HepG2 (cell line): ENCODE measurements around the gene SMTN. TPM values are rescaled to one million over a fixed set of nuclear protein-coding genes. Genes with fewer than 3 reads are reported as not detected.

Experiments
- ERF ChIP-seq: IDR thresholded peaks from 2 replicates; pipeline ENCODE4 v1.6.1; 2018; ENCODE audit warnings: missing biosample characterization, missing genetic modification reagents
- HOXA7 ChIP-seq: sonication (generic); formaldehyde crosslinking; IDR thresholded peaks from 2 replicates; pipeline ENCODE4 v1.8.1; 2022; ENCODE audit warnings: mild to moderate bottlenecking, missing genetic modification reagents, moderate library complexity
- KAT2B ChIP-seq: fragments of 150-350 bp; IDR thresholded peaks from 2 replicates; pipeline ENCODE4 v1.6.1; 2014; ENCODE audit warnings: low read depth, low read length, borderline replicate concordance
- KLF9 ChIP-seq: IDR thresholded peaks from 2 replicates; pipeline ENCODE4 v1.6.1; 2016; ENCODE audit warnings: low read depth
- PPARG ChIP-seq: conservative IDR thresholded peaks from 2 replicates; pipeline ENCODE4 v1.6.1; 2016; ENCODE audit warnings: missing biosample characterization, missing genetic modification reagents
- RBFOX2 ChIP-seq: fragments of 200-400 bp; formaldehyde crosslinking; IDR thresholded peaks from 2 replicates; pipeline ENCODE4 v1.6.1; 2017; ENCODE audit warnings: low read depth, mild to moderate bottlenecking, low read length
- REL ChIP-seq: sonication (generic); formaldehyde crosslinking; conservative IDR thresholded peaks from 2 replicates; pipeline ENCODE4 v1.8.0; 2022; ENCODE audit warnings: mild to moderate bottlenecking, missing genetic modification reagents, moderate library complexity
- REPIN1 ChIP-seq: sonication (generic); formaldehyde crosslinking; IDR thresholded peaks from 2 replicates; pipeline ENCODE4 v1.8.0; 2022; ENCODE audit warnings: missing genetic modification reagents, low read depth, mild to moderate bottlenecking, borderline replicate concordance
- RXRA ChIP-seq: sonication (generic); formaldehyde crosslinking; IDR thresholded peaks from 2 replicates; pipeline ENCODE4 v1.5.1; 2020; ENCODE audit warnings: missing genetic modification reagents
- SP140L ChIP-seq: sonication (generic); formaldehyde crosslinking; IDR thresholded peaks from 2 replicates; pipeline ENCODE4 v1.4.0; 2020; ENCODE audit warnings: missing genetic modification reagents, borderline replicate concordance
- YEATS4 ChIP-seq: sonication (generic); formaldehyde crosslinking; IDR thresholded peaks from 2 replicates; pipeline ENCODE4 v1.4.0; 2020; ENCODE audit warnings: missing genetic modification reagents, borderline replicate concordance
- ZFP37 ChIP-seq: sonication (generic); formaldehyde crosslinking; IDR thresholded peaks from 2 replicates; pipeline ENCODE4 v1.4.0; 2020; ENCODE audit warnings: missing genetic modification reagents, borderline replicate concordance
- ZNF337 ChIP-seq: sonication (generic); formaldehyde crosslinking; IDR thresholded peaks from 2 replicates; pipeline ENCODE4 v1.5.1; 2020; ENCODE audit warnings: missing genetic modification reagents, low read depth, mild to moderate bottlenecking, borderline replicate concordance
- ZNF33B ChIP-seq: sonication (generic); formaldehyde crosslinking; IDR thresholded peaks from 2 replicates; pipeline ENCODE4 v1.5.1; 2020; ENCODE audit warnings: mild to moderate bottlenecking, missing genetic modification reagents
- ZNF484 ChIP-seq: sonication (generic); formaldehyde crosslinking; IDR thresholded peaks from 2 replicates; pipeline ENCODE4 v1.5.1; 2020; ENCODE audit warnings: mild to moderate bottlenecking, low read depth, missing genetic modification reagents, borderline replicate concordance
- polyA plus RNA-seq, 8 experiments: library from polyadenylated mRNA; depleted of rRNA in 3 of 8; stranded (reverse) in 7 of 8; unstranded in 1 of 8; fragments of >200 nt; fragmentation: Illumina TruSeq in 4 of 8; extraction: Trizol in 4 of 8; gene quantifications; 2 replicates each; pipeline versions ENCODE4 v1.2.1 to v1.2.3, GENCODE V29; 2011 to 2016; ENCODE audit warnings: low read depth in 4 of 8, missing spikeins in 1 of 8, mixed read lengths in 1 of 8; ENCODE audit not compliant: insufficient read depth in 1 of 8
- total RNA-seq, 5 experiments: library from RNA; depleted of rRNA; stranded (reverse); fragments of >200 nt; fragmentation: Illumina TruSeq; extraction: Trizol; gene quantifications; 2 replicates each; pipeline ENCODE4 v1.2.3, GENCODE V29; 2016; ENCODE audit warnings: low read depth in 1 of 5
- TF ChIP-seq, protein P1 (sequence below): sonication (generic); formaldehyde crosslinking; IDR thresholded peaks from 2 replicates; pipeline ENCODE4 v1.4.0; 2020; ENCODE audit warnings: missing genetic modification reagents, borderline replicate concordance
- TF ChIP-seq, protein P2 (sequence below): sonication (generic); formaldehyde crosslinking; IDR thresholded peaks from 2 replicates; pipeline ENCODE4 v1.5.1; 2020; ENCODE audit warnings: mild to moderate bottlenecking, moderate library complexity, missing genetic modification reagents
- TF ChIP-seq, protein P3 (sequence below): sonication (generic); formaldehyde crosslinking; IDR thresholded peaks from 2 replicates; pipeline ENCODE4 v1.8.0; 2022; ENCODE audit warnings: mild to moderate bottlenecking, missing genetic modification reagents, moderate library complexity
- TF ChIP-seq, protein P4 (sequence below), 2 experiments: sonication (generic) in 1 of 2; formaldehyde crosslinking in 1 of 2; IDR thresholded peaks; 2 replicates each; pipeline versions ENCODE4 v1.6.1 to v1.9.0; 2014 to 2022; ENCODE audit warnings: antibody characterized with exemption in 1 of 2, borderline replicate concordance in 1 of 2, inconsistent platforms in 1 of 2, low read depth in 1 of 2, missing genetic modification reagents in 1 of 2

Gene SMTN
- total and polyA plus RNA-seq, 2 of the 13 experiments (the other 11 are each of a cell fraction or from before 2014, with no cell fraction given): 14.7 to 26.1 TPM

DNA sequence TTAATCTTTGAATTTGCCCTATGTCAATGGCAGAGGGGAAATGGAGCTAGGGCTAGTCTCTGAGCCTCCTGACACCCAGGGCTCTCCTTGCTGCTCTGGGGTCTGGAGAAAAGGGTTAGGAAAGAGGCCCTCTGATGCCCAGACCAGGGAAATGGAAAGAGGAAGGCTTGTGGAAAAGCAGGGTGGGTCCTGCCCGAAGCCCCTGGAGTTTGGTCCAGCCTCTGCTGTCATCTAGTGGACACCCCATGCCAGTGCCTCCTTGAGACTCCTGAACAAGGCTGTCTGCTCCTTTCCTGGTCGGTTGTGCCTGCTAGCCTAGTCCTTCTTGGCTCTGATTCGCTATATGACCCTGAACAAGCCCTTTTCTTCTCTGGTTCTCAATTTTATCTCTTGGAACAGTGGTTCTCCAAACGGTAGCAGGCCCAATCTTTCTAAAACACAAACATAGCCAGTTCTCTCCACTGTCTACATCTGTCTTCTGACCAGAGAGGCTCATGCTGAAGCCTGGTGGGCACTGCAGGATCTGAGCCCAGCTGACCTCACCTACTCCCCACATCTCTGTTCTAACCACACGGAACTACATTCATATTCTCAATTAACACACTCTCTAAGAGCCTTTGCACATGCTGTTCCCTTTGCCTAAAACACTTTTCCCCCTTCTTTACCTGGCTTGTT lies 68.0 kb downstream of the SMTN start (continued):
- no peak for TF ChIP-seq YEATS4 (CRISPR knock-in tag)
- TF ChIP-seq ERF (CRISPR knock-in tag): peak; percentile 42; the same call in 1 of the 2 replicates
- TF ChIP-seq, protein P1, sequence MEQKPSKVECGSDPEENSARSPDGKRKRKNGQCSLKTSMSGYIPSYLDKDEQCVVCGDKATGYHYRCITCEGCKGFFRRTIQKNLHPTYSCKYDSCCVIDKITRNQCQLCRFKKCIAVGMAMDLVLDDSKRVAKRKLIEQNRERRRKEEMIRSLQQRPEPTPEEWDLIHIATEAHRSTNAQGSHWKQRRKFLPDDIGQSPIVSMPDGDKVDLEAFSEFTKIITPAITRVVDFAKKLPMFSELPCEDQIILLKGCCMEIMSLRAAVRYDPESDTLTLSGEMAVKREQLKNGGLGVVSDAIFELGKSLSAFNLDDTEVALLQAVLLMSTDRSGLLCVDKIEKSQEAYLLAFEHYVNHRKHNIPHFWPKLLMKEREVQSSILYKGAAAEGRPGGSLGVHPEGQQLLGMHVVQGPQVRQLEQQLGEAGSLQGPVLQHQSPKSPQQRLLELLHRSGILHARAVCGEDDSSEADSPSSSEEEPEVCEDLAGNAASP (CRISPR knock-in tag): 0 out of 2 replicates have a peak, but pooled peaks have one; percentile 10
- TF ChIP-seq REL (CRISPR knock-in tag): no peak
- peak; percentile 81 for TF ChIP-seq PPARG (CRISPR knock-in tag)
- TF ChIP-seq KLF9 (CRISPR knock-in tag): no peak
- TF ChIP-seq, protein P2, sequence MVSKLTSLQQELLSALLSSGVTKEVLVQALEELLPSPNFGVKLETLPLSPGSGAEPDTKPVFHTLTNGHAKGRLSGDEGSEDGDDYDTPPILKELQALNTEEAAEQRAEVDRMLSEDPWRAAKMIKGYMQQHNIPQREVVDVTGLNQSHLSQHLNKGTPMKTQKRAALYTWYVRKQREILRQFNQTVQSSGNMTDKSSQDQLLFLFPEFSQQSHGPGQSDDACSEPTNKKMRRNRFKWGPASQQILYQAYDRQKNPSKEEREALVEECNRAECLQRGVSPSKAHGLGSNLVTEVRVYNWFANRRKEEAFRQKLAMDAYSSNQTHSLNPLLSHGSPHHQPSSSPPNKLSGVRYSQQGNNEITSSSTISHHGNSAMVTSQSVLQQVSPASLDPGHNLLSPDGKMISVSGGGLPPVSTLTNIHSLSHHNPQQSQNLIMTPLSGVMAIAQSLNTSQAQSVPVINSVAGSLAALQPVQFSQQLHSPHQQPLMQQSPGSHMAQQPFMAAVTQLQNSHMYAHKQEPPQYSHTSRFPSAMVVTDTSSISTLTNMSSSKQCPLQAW (CRISPR knock-in tag): 0 out of 2 replicates have a peak, but pooled peaks have one; percentile 28
- no peak for TF ChIP-seq RBFOX2
- no peak for TF ChIP-seq HOXA7 (CRISPR knock-in tag)
- TF ChIP-seq ZNF337 (CRISPR knock-in tag): no peak
- TF ChIP-seq REPIN1 (CRISPR knock-in tag): peak; percentile 29; the same call in 1 of the 2 replicates
- TF ChIP-seq KAT2B: no peak
- no peak for TF ChIP-seq SP140L (CRISPR knock-in tag)
- TF ChIP-seq, protein P3, sequence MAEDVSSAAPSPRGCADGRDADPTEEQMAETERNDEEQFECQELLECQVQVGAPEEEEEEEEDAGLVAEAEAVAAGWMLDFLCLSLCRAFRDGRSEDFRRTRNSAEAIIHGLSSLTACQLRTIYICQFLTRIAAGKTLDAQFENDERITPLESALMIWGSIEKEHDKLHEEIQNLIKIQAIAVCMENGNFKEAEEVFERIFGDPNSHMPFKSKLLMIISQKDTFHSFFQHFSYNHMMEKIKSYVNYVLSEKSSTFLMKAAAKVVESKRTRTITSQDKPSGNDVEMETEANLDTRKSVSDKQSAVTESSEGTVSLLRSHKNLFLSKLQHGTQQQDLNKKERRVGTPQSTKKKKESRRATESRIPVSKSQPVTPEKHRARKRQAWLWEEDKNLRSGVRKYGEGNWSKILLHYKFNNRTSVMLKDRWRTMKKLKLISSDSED (CRISPR knock-in tag): no peak
- TF ChIP-seq ZNF484 (CRISPR knock-in tag): no peak
- no peak for TF ChIP-seq RXRA (CRISPR knock-in tag)
- TF ChIP-seq, protein P4, sequence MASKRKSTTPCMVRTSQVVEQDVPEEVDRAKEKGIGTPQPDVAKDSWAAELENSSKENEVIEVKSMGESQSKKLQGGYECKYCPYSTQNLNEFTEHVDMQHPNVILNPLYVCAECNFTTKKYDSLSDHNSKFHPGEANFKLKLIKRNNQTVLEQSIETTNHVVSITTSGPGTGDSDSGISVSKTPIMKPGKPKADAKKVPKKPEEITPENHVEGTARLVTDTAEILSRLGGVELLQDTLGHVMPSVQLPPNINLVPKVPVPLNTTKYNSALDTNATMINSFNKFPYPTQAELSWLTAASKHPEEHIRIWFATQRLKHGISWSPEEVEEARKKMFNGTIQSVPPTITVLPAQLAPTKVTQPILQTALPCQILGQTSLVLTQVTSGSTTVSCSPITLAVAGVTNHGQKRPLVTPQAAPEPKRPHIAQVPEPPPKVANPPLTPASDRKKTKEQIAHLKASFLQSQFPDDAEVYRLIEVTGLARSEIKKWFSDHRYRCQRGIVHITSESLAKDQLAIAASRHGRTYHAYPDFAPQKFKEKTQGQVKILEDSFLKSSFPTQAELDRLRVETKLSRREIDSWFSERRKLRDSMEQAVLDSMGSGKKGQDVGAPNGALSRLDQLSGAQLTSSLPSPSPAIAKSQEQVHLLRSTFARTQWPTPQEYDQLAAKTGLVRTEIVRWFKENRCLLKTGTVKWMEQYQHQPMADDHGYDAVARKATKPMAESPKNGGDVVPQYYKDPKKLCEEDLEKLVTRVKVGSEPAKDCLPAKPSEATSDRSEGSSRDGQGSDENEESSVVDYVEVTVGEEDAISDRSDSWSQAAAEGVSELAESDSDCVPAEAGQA (IDR thresholded peaks at IDR 0.05; ENCODE audit: low read depth): no peak
- TF ChIP-seq, protein P4 (CRISPR knock-in tag; IDR thresholded peaks at IDR 0.05; ENCODE audit: borderline replicate concordance): no peak
- no peak for TF ChIP-seq ZNF33B
- no peak for TF ChIP-seq ZFP37 (CRISPR knock-in tag)
